Naive thymus-derived CD4-positive, alpha-beta T cell (primary cell): ENCODE measurements around the gene OSBPL1A. TPM values are rescaled to one million over a fixed set of nuclear protein-coding genes. Genes with fewer than 3 reads are reported as not detected.
A peak's percentile ranks its signal among the peaks of the same experiment; 100 is the strongest.
"Not testable (repeated sequence)": the region's sequence is repeated elsewhere in the genome, so short reads cannot be mapped to it uniquely, and the experiment has no call there.

ENCODE experiments used
- ATAC-seq: fragments of 150-1000 bp; cut with Tn5 transposase; 2 replicates; pipeline ENCODE4 v1.10.0; 2021; ENCODE audit warnings: mild to moderate bottlenecking, moderate library complexity
- CTCF ChIA-PET: fragments of 350-600 bp; sonication (Branson Sonifier 250); formaldehyde crosslinking; loops from one replicate; lab custom pipeline; 2021; ENCODE audit warnings: antibody characterized with exemption; lab: Charles Lee
- POLR2A ChIA-PET: fragments of 350-600 bp; sonication (Branson Sonifier 250); formaldehyde crosslinking; loops from one replicate; lab custom pipeline; 2021; ENCODE audit warnings: antibody characterized with exemption, inconsistent platforms; lab: Charles Lee
- DNase-seq, 9 donors: peaks; one replicate each; pipeline versions ENCODE4 v3.0.0 to v3.0.0-alpha.2; 2020 to 2022; ENCODE audit warnings: mixed read lengths in 1 of 9
- H3K27ac ChIP-seq: one replicate; pipeline ENCODE4 v1.7.0; 2013; ENCODE audit warnings: mild to moderate bottlenecking, low read depth, low read length, moderate library complexity
- H3K27me3 ChIP-seq, 2 donors: one replicate each; pipeline ENCODE4 v1.7.0; 2013; ENCODE audit warnings: low read length in 2 of 2, mild to moderate bottlenecking in 2 of 2, moderate library complexity in 2 of 2; ENCODE audit not compliant: control insufficient read depth in 2 of 2, insufficient read depth in 2 of 2
- H3K36me3 ChIP-seq, 3 experiments: 1 replicate in 2 of 3; 2 replicates in 1 of 3; pipeline ENCODE4 v1.7.0; 2013; ENCODE audit warnings: low read length in 3 of 3, mild to moderate bottlenecking in 3 of 3, moderate library complexity in 1 of 3; ENCODE audit not compliant: insufficient read depth in 3 of 3, control insufficient read depth in 2 of 3
- H3K4me1 ChIP-seq, 2 donors: one replicate each; pipeline ENCODE4 v1.7.0; 2013; ENCODE audit warnings: low read length in 2 of 2, mild to moderate bottlenecking in 2 of 2, moderate library complexity in 1 of 2; ENCODE audit not compliant: control insufficient read depth in 2 of 2, insufficient read depth in 2 of 2
- H3K4me3 ChIP-seq: 2 replicates; pipeline ENCODE4 v1.7.0; 2013; ENCODE audit warnings: mild to moderate bottlenecking, low read length
- H3K9me3 ChIP-seq, 3 experiments: 1 replicate in 2 of 3; 2 replicates in 1 of 3; pipeline ENCODE4 v1.7.0; 2013; ENCODE audit warnings: low read length in 3 of 3; ENCODE audit not compliant: control insufficient read depth in 2 of 3
- H3K27ac Mint-ChIP-seq, 9 donors: one replicate each; pipeline ENCODE4 v1.8.0; 2020 to 2022; ENCODE audit warnings: mixed read lengths in 9 of 9, mild to moderate bottlenecking in 8 of 9, moderate library complexity in 5 of 9, inconsistent platforms in 2 of 9
- H3K27me3 Mint-ChIP-seq, 5 donors: one replicate each; pipeline ENCODE4 v1.8.0; 2021 to 2022; ENCODE audit warnings: mixed read lengths in 5 of 5, mild to moderate bottlenecking in 1 of 5
- H3K36me3 Mint-ChIP-seq, 5 donors: one replicate each; pipeline ENCODE4 v1.8.0; 2020 to 2022; ENCODE audit warnings: mixed read lengths in 5 of 5, mild to moderate bottlenecking in 3 of 5, inconsistent platforms in 1 of 5
- H3K4me1 Mint-ChIP-seq, 7 donors: one replicate each; pipeline ENCODE4 v1.8.0; 2020 to 2022; ENCODE audit warnings: mixed read lengths in 7 of 7, mild to moderate bottlenecking in 3 of 7, inconsistent platforms in 1 of 7
- H3K4me3 Mint-ChIP-seq, 10 donors: one replicate each; pipeline ENCODE4 v1.8.0; 2020 to 2022; ENCODE audit warnings: mild to moderate bottlenecking in 10 of 10, mixed read lengths in 10 of 10, moderate library complexity in 6 of 10, inconsistent platforms in 2 of 10
- H3K9me3 Mint-ChIP-seq, 11 donors: one replicate each; pipeline ENCODE4 v1.8.0; 2020 to 2022; ENCODE audit warnings: mixed read lengths in 11 of 11, mild to moderate bottlenecking in 4 of 11, inconsistent platforms in 1 of 11, moderate library complexity in 1 of 11
- intact Hi-C, 2 donors: fragments of 100-400 bp; cut with micrococcal nuclease; formaldehyde crosslinking; loops; one replicate each; pipeline ENCODE4 v1.15.1; 2023
- polyA plus RNA-seq, 2 donors: library from polyadenylated mRNA; unstranded; fragments of 300-500 nt; fragmentation: Illumina TruSeq; gene quantifications; one replicate each; pipeline ENCODE4 v1.2.3, GENCODE V29; 2021
- total RNA-seq, 6 experiments: library from RNA in 5 of 6; stranded (reverse) in 5 of 6; gene quantifications; 1 replicate in 5 of 6; 2 replicates in 1 of 6; pipeline ENCODE4 v1.2.3 and lab custom pipeline; 2021 to 2026

OSBPL1A gene
- total and polyA plus RNA-seq, 7 experiments from 2014 or later: 1.8 to 7.7 (median 3.9) TPM

GRCh38 chr18:24366328-24366727 is 31.3 kb downstream of the OSBPL1A start:
- Histone ChIP-seq H3K4me3 (no peak overlapping the region), H3K9me3 (no peaks in the 10 kb centered on the region), H3K27me3 (no peaks in the 10 kb centered on the region), H3K36me3 (no peaks in the 10 kb centered on the region), H3K27ac (no peak overlapping the region), H3K4me1 (peaks cover 0 to 8% of the 10 kb centered on the region in 2 donors)
- ChIA-PET POLR2A (no interaction called here), CTCF (interaction anchor here (1.0 kb wide), 1 partner anchor 122 kb away, joined by 3 read pairs; no protein-coding TSS in a partner anchor)
- no peak for ATAC-seq
- Mint-ChIP-seq H3K4me3 (no peak overlapping the region), H3K4me1 (peaks cover 4 to 24% (median 15%) of the 10 kb centered on the region in 7 donors), H3K36me3 (peaks cover 0 to 4% (median 2%) of the 10 kb centered on the region in 5 donors), H3K9me3 (no peaks in the 10 kb centered on the region), H3K27ac (no peak overlapping the region), H3K27me3 (no peaks in the 10 kb centered on the region)
- DNase-seq: no peak
- intact Hi-C loops: loop anchor here in 1 of 2 donors (10.0 kb wide), 1 partner anchor 1528 kb away; no protein-coding TSS in a partner anchor

DNA sequence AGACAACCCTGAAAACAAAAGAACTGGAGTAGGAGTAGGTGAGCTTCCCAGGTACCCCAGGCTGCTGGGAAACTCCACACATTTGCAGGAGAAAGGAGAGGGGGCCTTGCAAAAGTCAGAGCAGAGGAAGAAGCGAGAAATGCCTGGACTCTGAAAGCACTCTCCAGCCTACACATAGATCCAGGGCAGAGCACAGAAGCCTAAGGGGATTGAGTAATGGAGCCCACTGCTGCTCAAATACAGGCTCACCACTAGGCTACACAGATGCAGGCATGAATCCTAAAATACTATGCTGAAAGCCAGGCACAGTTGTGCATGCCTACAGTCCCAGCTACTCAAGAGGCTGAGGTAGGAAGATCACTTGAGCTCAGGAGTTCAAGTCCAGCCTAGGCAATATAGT is 33.4 kb downstream of the OSBPL1A start:
- DNase-seq (no peak), ATAC-seq (no peak)
- Mint-ChIP-seq H3K4me1 (peaks cover 0 to 12% (median 9%) of the 10 kb centered on the region in 7 donors), H3K9me3 (no peaks in the 10 kb centered on the region), H3K4me3 (no peak overlapping the region), H3K27ac (no peak overlapping the region), H3K36me3 (peaks cover 0 to 4% (median 2%) of the 10 kb centered on the region in 5 donors), H3K27me3 (no peaks in the 10 kb centered on the region)
- no peaks in the 10 kb centered on the region for H3K9me3 ChIP-seq
- ChIA-PET POLR2A (no interaction called here), CTCF (interaction anchor here (8.1 kb wide), 1 partner anchor 123 kb away, joined by 90 read pairs; no protein-coding TSS in a partner anchor)
- intact Hi-C loops: loop anchor here in 1 of 2 donors (10.0 kb wide), 1 partner anchor 1531 kb away; no protein-coding TSS in a partner anchor
- peaks cover 0 to 2% of the 10 kb centered on the region in 2 donors for H3K4me1 ChIP-seq
- no peaks in the 10 kb centered on the region for H3K36me3 ChIP-seq
- no peaks in the 10 kb centered on the region for H3K27me3 ChIP-seq
- H3K4me3 ChIP-seq: no peak overlapping the region
- no peak overlapping the region for H3K27ac ChIP-seq

- Histone ChIP-seq H3K27ac (no peak overlapping the region), H3K4me3 (no peak overlapping the region), H3K36me3 (no peaks in the 10 kb centered on the region), H3K27me3 (no peaks in the 10 kb centered on the region), H3K4me1 (no peaks in the 10 kb centered on the region), H3K9me3 (no peaks in the 10 kb centered on the region)
- H3K4me1 Mint-ChIP-seq: peaks cover 0 to 2% (median 0%) of the 10 kb centered on the region in 7 donors
- DNase-seq (no peak), ATAC-seq (no peak)
- H3K27me3 Mint-ChIP-seq: no peaks in the 10 kb centered on the region
- H3K9me3 Mint-ChIP-seq: no peaks in the 10 kb centered on the region
- POLR2A ChIA-PET: no interaction called here
- H3K36me3 Mint-ChIP-seq: peaks cover 0 to 4% (median 2%) of the 10 kb centered on the region in 5 donors
- intact Hi-C loops: loop anchor here in 1 of 2 donors (10.0 kb wide), 1 partner anchor 1532 kb away; no protein-coding TSS in a partner anchor
- no peak overlapping the region for H3K4me3 Mint-ChIP-seq
- H3K27ac Mint-ChIP-seq: no peak overlapping the region
- CTCF ChIA-PET: interaction anchor here (8.1 kb wide), 1 partner anchor 125 kb away, joined by 90 read pairs; no protein-coding TSS in a partner anchor
Observed at GRCh38 chr18:24362757-24363156, 34.9 kb downstream of the OSBPL1A start.

GRCh38 chr18:24359787-24360530 is 37.7 kb downstream of the OSBPL1A start:
- CTCF ChIA-PET: interaction anchor here (0.6 to 8.1 kb wide), 11 partner anchors 8 to 370 kb away, joined by 3 to 90 read pairs (median 5); no protein-coding TSS in a partner anchor
- H3K9me3 ChIP-seq, H3K27ac ChIP-seq, POLR2A ChIA-PET, H3K4me3 ChIP-seq, H3K36me3 Mint-ChIP-seq, H3K4me1 Mint-ChIP-seq, H3K27me3 ChIP-seq, H3K27ac Mint-ChIP-seq, H3K4me3 Mint-ChIP-seq, H3K36me3 ChIP-seq, H3K27me3 Mint-ChIP-seq, H3K9me3 Mint-ChIP-seq, H3K4me1 ChIP-seq: not testable (repeated sequence)
- intact Hi-C loops: loop anchor here (1.0 to 10.0 kb wide), 4 partner anchors 37 to 1535 kb away; partner anchors contain the start of gene OSBPL1A (in 1 of the 2)
- ATAC-seq (peak; percentile 71), DNase-seq (peak in 6 of 9 donors; percentile 7 to 51 (median 36))

GRCh38 chr18:24354278-24354677 is 43.3 kb downstream of the OSBPL1A start:
- H3K27me3 ChIP-seq: no peaks in the 10 kb centered on the region
- no peak overlapping the region for H3K27ac ChIP-seq
- no peaks in the 10 kb centered on the region for H3K4me1 ChIP-seq
- no peaks in the 10 kb centered on the region for H3K9me3 ChIP-seq
- H3K27ac Mint-ChIP-seq: no peak overlapping the region
- ChIA-PET CTCF (no interaction called here), POLR2A (no interaction called here)
- H3K4me3 ChIP-seq: no peak overlapping the region
- H3K36me3 Mint-ChIP-seq: no peaks in the 10 kb centered on the region
- peaks cover 0 to 5% (median 2%) of the 10 kb centered on the region in 11 donors for H3K9me3 Mint-ChIP-seq
- ATAC-seq (no peak), DNase-seq (no peak)
- H3K36me3 ChIP-seq: no peaks in the 10 kb centered on the region
- no peak overlapping the region for H3K4me3 Mint-ChIP-seq
- H3K4me1 Mint-ChIP-seq: no peaks in the 10 kb centered on the region
- H3K27me3 Mint-ChIP-seq: peaks cover 0 to 7% (median 0%) of the 10 kb centered on the region in 5 donors
- intact Hi-C loops: no loop called here

- POLR2A ChIA-PET: no interaction called here
Observed at GRCh38 chr18:24346254-24346653, 51.4 kb downstream of the OSBPL1A start.

More at GRCh38 chr18:24346254-24346653, 51.4 kb downstream of the OSBPL1A start:
- no peak overlapping the region for H3K27ac Mint-ChIP-seq
- intact Hi-C loops: no loop called here
- Histone ChIP-seq H3K36me3 (no peaks in the 10 kb centered on the region), H3K4me1 (no peaks in the 10 kb centered on the region), H3K4me3 (no peak overlapping the region), H3K9me3 (no peaks in the 10 kb centered on the region), H3K27me3 (no peaks in the 10 kb centered on the region), H3K27ac (no peak overlapping the region)
- peaks cover 0 to 5% (median 0%) of the 10 kb centered on the region in 5 donors for H3K36me3 Mint-ChIP-seq
- H3K4me1 Mint-ChIP-seq: no peaks in the 10 kb centered on the region
- ATAC-seq: no peak
- H3K4me3 Mint-ChIP-seq: no peak overlapping the region
- peaks cover 0 to 10% (median 0%) of the 10 kb centered on the region in 5 donors for H3K27me3 Mint-ChIP-seq
- no peak for DNase-seq
- peaks cover 0 to 2% (median 0%) of the 10 kb centered on the region in 11 donors for H3K9me3 Mint-ChIP-seq
- CTCF ChIA-PET: no interaction called here
